GM21619 (cell line): ENCODE measurements around the gene MRPL16.
A peak's percentile ranks its signal among the peaks of the same experiment; 100 is the strongest.
"Not testable (repeated sequence)": the region's sequence is repeated elsewhere in the genome, so short reads cannot be mapped to it uniquely, and the experiment has no call there.

ENCODE experiments used
- ATAC-seq: cut with Tn5 transposase; IDR thresholded peaks from one replicate; pipeline ENCODE4 v1.9.1; 2021; ENCODE audit not compliant: unreplicated experiment

The MRPL16 gene

DNA sequence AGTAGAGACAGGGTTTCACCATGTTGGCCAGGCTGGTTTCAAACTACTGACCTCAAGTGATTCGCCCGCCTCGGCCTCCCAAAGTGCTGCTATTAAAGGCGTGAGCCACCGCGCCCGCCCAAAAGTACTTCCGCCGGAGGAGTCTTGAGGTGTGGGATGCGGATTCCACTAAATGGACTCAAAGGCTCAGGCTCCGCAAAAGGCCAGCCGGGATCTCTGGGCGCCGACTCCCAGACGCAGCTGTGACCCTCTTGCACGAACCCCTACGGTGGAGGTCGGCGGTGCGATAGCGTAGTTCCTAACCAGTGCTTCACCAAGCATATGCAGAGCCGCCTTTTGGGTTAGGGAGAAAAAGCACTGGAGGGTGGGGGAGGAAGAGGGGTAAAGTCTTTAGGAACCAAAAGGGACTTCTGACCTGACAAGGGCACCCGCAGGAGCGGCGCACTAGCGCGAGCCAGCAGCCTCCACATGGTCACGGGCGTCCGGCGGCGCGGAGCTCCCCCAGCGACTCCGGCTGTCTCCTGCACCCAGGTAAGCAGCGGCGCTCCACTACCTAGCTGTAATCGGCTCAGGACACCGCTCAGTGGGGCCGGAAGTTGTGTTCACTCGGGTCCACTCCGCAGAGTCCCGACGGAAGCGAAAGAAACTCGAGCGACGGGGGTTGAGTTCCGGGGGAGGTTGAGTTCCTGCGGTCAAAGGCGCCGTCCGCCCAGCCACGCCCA is at the start of gene MRPL16:
Gene MRPL16, minus strand, starts transcription at position 590 of the 722 bp plus-strand sequence. Its CDS starts 120 bp downstream, at position 470.
- peak; percentile 96 for ATAC-seq

GRCh38 chr11:59859673-59860072 is 49.1 kb upstream of the MRPL16 start:
- ATAC-seq = no peak

- ATAC-seq = no peak
Measured at GRCh38 chr11:59857439-59858434, 47.2 kb upstream of the MRPL16 start.

DNA sequence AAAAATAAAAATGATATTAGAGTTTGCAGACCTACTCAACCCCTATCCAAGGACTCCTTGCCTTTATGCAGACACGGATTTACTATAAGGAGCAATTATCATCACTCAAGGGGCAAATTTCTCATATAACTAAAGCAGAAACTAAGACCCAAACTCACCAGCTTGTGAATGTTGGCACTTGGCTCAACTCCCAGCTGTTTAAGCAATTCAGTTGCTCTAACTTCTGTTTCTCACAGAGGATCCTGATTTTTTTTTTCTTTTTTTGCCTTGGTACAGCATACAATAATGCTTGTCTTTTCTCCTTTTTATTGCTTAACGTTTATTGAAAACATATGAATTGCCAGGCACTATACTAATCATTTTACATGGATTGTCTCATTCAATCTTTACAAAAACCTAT is 44.3 kb upstream of the MRPL16 start:
- no peak for ATAC-seq

GRCh38 chr11:59851416-59851815 is 40.8 kb upstream of the MRPL16 start:
- ATAC-seq = not testable (repeated sequence)

GRCh38 chr11:59849551-59849950 is 39.0 kb upstream of the MRPL16 start:
- ATAC-seq = not testable (repeated sequence)

DNA sequence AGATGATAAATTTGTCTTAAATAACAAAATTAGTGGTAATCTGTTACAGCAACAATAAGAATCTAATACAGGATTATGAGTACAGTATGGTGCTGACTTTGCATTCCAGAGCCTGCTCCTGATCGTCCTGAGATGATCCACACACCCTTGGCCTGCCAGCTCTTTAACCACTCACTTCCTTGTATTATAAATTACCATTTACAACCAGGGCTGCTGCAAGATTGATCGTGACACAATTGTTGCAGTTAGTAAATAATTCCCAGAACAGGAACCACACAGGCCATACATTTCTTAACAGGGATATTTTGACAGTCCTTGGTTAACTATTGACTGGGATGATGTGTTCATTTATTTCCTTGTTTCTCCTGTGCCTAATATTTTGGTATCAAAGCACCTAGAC is 38.6 kb upstream of the MRPL16 start:
- ATAC-seq = no peak

DNA sequence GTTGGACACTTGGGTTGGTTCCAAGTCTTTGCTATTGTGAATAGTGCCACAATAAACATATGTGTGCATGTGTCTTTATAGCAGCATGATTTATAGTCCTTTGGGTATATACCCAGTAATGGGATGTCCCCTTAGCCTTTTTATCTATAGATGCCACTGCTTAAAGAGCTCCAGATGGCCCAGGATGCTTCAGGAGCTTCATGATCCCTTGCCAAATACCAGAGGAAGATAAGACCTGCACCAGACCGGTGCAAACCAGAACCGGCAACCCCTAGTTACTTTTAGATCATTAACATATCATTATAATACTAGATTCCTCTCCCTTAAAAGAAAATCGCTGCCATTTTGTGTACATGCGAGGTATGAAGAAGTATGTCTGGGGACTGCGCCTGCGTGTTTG is 37.9 kb upstream of the MRPL16 start:
- ATAC-seq = not testable (repeated sequence)

GRCh38 chr11:59847626-59848025 is 37.0 kb upstream of the MRPL16 start:
- no peak for ATAC-seq

- ATAC-seq = no peak
Measured at GRCh38 chr11:59846556-59846955, 36.0 kb upstream of the MRPL16 start.

DNA sequence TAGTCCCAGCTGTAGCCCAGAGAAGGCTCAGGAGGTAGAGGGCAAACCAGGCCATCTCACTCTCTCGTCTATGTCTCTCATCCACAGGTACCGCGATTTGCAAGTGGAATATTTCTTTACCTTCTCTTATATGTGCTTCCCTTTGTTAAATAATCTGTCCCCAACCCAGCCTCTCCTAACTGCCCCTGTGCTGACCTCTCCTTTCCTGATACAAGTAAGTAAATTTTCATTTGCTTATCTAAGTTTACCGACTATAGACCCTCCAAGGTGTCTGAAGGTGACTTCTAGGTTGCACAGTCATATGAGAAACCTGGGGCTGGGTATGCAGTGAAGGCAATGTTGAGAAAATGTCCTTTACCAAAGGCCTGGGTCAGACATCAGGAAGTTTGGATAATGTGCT is 34.8 kb upstream of the MRPL16 start, which contains the start of gene CBLIF:
Gene CBLIF, minus strand, starts transcription at position 101 of the 400 bp plus-strand sequence. Its CDS starts 46 bp downstream, at position 55.
- no peak for ATAC-seq

DNA sequence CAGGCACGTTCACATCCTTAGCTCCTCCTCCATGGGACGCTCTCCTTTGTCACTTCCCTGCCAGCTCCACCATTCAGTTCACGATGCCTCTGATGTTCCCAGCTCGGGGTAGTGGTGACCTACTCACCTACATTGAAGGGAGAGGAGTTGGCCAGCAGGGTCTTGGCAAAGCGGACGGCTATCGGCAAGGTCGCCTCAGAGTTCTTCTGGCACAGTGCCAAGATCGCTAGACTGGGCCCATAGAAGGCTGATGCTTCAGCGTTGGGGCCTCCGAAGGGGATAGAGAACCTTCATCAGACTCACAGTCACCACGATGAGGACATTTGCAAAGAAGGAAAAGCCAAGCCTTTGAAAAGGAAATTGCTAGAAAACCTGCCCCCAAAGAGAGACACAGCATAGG is 31.7 kb upstream of the MRPL16 start:
- ATAC-seq = no peak

GRCh38 chr11:59841514-59841913 is 30.9 kb upstream of the MRPL16 start:
- peak; percentile 77 for ATAC-seq

- no peak for ATAC-seq
Measured at GRCh38 chr11:59839615-59840014, 29.0 kb upstream of the MRPL16 start.

DNA sequence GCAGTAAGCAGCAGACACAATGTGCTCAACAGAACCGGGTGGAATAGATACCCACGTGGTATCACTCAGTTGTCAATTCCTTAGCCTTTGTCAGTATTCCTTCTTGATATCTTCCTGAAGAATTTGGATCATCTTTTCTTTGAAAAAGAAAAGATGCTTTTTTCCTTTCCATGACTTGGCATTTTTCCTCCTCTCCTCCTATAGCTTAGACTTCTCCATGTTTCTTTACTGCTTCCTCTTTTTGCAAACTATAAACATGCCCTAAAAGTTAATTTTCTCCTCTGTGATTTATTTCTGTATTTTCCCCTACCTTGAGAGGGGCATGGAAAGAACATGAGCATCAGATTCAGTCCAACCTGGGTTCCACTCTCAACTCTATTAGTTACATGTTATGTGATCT is 23.0 kb upstream of the MRPL16 start:
- ATAC-seq = no peak

DNA sequence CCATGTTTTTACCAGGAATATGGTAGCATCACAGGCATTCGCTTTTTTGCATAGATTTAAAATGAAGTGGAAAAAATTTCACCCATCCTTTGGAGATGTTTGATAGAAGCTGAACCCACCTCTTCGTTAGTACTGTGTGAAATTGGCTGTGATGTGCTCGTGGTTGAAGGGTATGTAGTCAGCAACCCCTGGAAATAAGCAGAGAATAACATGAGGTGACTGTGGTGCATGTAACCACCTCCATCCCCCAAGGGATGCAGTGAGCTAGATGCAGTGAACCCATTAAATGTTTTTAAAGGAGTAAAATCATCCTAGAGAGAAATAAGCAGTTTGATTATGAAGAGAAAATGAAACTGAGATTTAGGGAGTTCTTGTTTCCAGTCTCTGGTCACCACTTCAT is 18.8 kb upstream of the MRPL16 start:
- no peak for ATAC-seq

GRCh38 chr11:59822989-59823566 is 12.5 kb upstream of the MRPL16 start:
- peak; percentile 89 for ATAC-seq

DNA sequence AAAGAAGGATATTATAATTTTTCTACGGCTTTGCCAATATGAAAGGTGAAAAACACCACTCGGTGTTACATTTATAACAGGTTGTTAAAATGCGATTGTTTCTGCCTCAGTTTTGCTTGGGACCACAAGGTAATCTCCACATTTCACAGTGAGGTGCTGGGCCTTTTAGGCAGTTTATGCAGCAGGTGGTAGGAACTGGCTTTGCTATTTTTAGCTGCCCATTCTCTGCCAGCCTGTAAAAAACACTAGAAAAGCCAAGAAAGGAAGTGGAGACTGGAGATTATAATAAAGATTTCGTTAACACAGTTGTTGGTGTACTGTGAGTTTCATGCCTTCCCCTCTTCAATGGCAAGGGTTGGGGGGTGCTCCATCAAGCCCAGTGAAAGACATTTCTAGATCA is 8.0 kb upstream of the MRPL16 start:
- no peak for ATAC-seq

DNA sequence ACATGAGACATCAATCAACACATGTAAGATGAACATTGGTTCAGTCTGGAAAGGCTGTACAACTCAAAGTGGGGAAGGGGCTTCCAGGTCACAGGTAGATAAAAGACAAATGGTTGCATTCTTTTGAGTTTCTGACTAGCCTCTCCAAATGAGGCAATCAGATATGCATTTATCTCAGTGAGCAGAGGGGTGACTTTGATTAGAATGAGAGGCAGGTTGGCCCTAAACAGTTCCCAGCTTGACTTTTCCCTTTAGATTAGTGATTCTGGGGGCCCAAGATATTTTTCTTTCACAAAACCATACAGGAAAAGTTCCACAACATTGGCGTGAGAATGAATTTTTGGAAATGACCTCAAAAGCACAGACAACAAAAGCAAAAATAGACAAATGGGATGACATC is 5.9 kb upstream of the MRPL16 start:
- not testable (repeated sequence) for ATAC-seq

GRCh38 chr11:59815754-59816153 is 5.2 kb upstream of the MRPL16 start:
- no peak for ATAC-seq

- no peak for ATAC-seq
Measured at GRCh38 chr11:59814021-59814420, 3.4 kb upstream of the MRPL16 start.
